ENCODE data around the gene SP100. TPM values are rescaled to one million over a fixed set of nuclear protein-coding genes. Genes with fewer than 3 reads are reported as not detected.

The SP100 gene
- total and polyA plus RNA-seq, 2 of the 8 experiments (the other 6 are each of a cell fraction or from before 2014, with no cell fraction given): 0.06 to 1.1 TPM

DNA sequence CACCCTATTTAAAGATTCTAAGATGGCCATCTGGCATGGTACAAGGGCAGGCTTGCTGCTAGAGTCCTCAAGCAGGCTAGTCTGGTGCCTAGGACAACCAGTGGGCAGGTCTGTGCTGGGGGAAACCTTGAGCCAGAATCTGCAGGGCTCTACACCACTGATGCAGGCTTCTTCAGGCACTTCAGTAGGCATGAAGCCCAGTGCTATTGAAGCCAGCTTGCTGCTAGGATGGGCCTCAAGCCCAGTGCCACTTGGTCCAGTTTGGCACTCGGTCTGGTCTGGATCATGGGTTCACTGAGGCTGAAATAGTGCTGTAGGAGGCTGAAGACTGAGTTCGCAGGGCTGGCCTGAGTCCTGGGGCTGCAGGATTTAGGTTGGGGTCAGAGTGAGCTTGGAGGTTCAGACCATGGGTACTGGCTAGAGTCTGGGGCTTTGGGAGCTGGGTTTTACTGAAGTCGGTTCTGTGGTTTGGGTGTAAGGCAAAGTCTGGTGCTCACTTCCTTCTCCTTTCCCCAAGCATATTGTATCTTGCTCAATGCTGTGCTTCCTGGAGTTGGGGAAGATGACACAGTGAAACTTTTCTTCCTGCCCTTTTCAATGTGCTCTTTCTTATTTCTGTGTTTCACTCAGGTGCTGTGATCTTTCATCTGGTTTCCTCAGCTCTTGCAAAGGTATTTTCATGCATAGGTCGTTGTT lies 41.2 kb downstream of the SP100 start:
- Histone ChIP-seq H3K14ac (ENCODE audit: insufficient read length) (no peak overlapping the region), H2BK15ac (ENCODE audit: low read length) (peak overlapping the region; percentile 1; the same call in 1 of the 2 replicates), H2BK20ac (ENCODE audit: low read length) (peak overlapping the region; percentile 92), H3K79me2 (ENCODE audit: control insufficient read depth in 1 of 2, insufficient read depth in 2 of 2, low read length in 2 of 2) (no peaks in the 10 kb centered on the region), H3K56ac (replicated peaks; ENCODE audit: insufficient read length, low read depth, low read length) (no peak overlapping the region), H3K9me3 (ENCODE audit: insufficient read depth in 2 of 2, low read depth in 1 of 2, low read length in 1 of 2) (no peaks in the 10 kb centered on the region), H3K4me1 (replicated peaks in 1 of 4; ENCODE audit: control insufficient read depth in 3 of 4, insufficient read depth in 4 of 4, low read length in 3 of 4) (peaks cover 4 to 14% (median 6%) of the 10 kb centered on the region in 4 experiments), H2BK120ac (replicated peaks; ENCODE audit: low read depth, low read length) (peak overlapping the region; percentile 47), H2BK12ac (ENCODE audit: low read depth, low read length) (no peak overlapping the region; the same call in 1 of the 2 replicates), H3K79me1 (ENCODE audit: low read depth, low read length) (no peaks in the 10 kb centered on the region), H3K27ac (ENCODE audit: low read depth, low read length) (peak overlapping the region; percentile 23), H2AFZ (ENCODE audit: low read length) (peak overlapping the region; percentile 70; the same call in 1 of the 2 replicates), H3K4me3 (ENCODE audit: extremely low read depth in 1 of 4, insufficient read depth in 2 of 4, low read depth in 3 of 4, low read length in 4 of 4) (peak overlapping the region in 1 of 4 experiments; percentile 12; a peak in 1 of 8 replicates), H3K23ac (ENCODE audit: insufficient read length) (no peak overlapping the region), H3K27me3 (replicated peaks in 1 of 4; ENCODE audit: control insufficient read depth in 3 of 4, extremely low read depth in 1 of 4, insufficient read depth in 3 of 4, low read length in 3 of 4) (no peaks in the 10 kb centered on the region), H3K4ac (replicated peaks; ENCODE audit: insufficient read length, low read depth, low read length) (no peak overlapping the region), H3K9ac (replicated peaks in 1 of 4; ENCODE audit: extremely low read depth in 1 of 4, low read depth in 3 of 4, low read length in 3 of 4) (peak overlapping the region in 1 of 4 experiments; percentile 10; a peak in 2 of 7 replicates), H3K36me3 (ENCODE audit: control insufficient read depth in 2 of 4, insufficient read depth in 4 of 4, low read length in 3 of 4) (no peaks in the 10 kb centered on the region), H2BK5ac (ENCODE audit: low read depth, low read length) (peak overlapping the region; percentile 35; the same call in 1 of the 2 replicates), H3K23me2 (ENCODE audit: low read depth, low read length) (no peaks in the 10 kb centered on the region), H4K8ac (ENCODE audit: extremely low read depth, insufficient read depth, low read length) (peak overlapping the region; percentile 53; the same call in 1 of the 2 replicates), H4K20me1 (replicated peaks in 1 of 2; ENCODE audit: control insufficient read depth in 1 of 2, insufficient read depth in 2 of 2, low read length in 2 of 2) (no peaks in the 10 kb centered on the region), H4K91ac (replicated peaks; ENCODE audit: insufficient read length, low read length) (peak overlapping the region; percentile 25), H2AK5ac (ENCODE audit: low read depth, low read length) (no peak overlapping the region), H4K5ac (ENCODE audit: insufficient read length, low read depth, low read length) (no peak overlapping the region), H3K4me2 (ENCODE audit: insufficient read depth in 1 of 2, low read depth in 2 of 2, low read length in 2 of 2) (peak overlapping the region; percentile 16 to 60), H3K18ac (ENCODE audit: extremely low read depth, low read length) (peak overlapping the region; percentile 49; the same call in 1 of the 2 replicates)
- CTCF ChIA-PET (ENCODE audit: partially characterized antibody): no interaction called here
- no peak for DNase-seq (ENCODE audit: low read depth in 1 of 2, low spot score in 2 of 2)
- no peak for TF ChIP-seq CHD2 (IDR thresholded peaks at IDR 0.05; ENCODE audit: low read length)
- no peak for TF ChIP-seq BCL11A (IDR thresholded peaks at IDR 0.05; ENCODE audit: low read depth in 2 of 2, low read length in 2 of 2)
- no peak for TF ChIP-seq SIRT6 (IDR thresholded peaks at IDR 0.05; ENCODE audit: low read length)
- TF ChIP-seq GTF2F1 (IDR thresholded peaks at IDR 0.05; ENCODE audit: borderline replicate concordance, low read depth, low read length): no peak
- TF ChIP-seq POLR2A (IDR thresholded peaks at IDR 0.05; ENCODE audit: control extremely low read depth in 1 of 2, low read depth in 2 of 2, low read length in 2 of 2): no peak
- TF ChIP-seq, protein P1, sequence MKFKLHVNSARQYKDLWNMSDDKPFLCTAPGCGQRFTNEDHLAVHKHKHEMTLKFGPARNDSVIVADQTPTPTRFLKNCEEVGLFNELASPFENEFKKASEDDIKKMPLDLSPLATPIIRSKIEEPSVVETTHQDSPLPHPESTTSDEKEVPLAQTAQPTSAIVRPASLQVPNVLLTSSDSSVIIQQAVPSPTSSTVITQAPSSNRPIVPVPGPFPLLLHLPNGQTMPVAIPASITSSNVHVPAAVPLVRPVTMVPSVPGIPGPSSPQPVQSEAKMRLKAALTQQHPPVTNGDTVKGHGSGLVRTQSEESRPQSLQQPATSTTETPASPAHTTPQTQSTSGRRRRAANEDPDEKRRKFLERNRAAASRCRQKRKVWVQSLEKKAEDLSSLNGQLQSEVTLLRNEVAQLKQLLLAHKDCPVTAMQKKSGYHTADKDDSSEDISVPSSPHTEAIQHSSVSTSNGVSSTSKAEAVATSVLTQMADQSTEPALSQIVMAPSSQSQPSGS (IDR thresholded peaks at IDR 0.05; ENCODE audit: low read length): no peak
- TF ChIP-seq EGR1 (IDR thresholded peaks at IDR 0.05; ENCODE audit: borderline replicate concordance, low read depth, low read length): no peak
- FAIRE-seq: no peak
- WGBS, 2 experiments (ENCODE audit: extremely low coverage in 1 of 2, insufficient coverage in 1 of 2, insufficient read length in 1 of 2, insufficient replicate concordance in 2 of 2, low coverage in 1 of 2, low lambda C conversion rate in 2 of 2, missing lambda C conversion rate in 1 of 2): 71% methylated on average over 4 of the region's 4 CpGs; no CpG with 5 or more reads in 1 of the 2 experiments
- POLR2A ChIA-PET (ENCODE audit: partially characterized antibody): no interaction called here
